ENCODE results near the gene ATOH7. TPM values are rescaled to one million over a fixed set of nuclear protein-coding genes. Genes with fewer than 3 reads are reported as not detected.

The ATOH7 gene
- total RNA-seq, 2 experiments from 2014 or later = not detected

DNA sequence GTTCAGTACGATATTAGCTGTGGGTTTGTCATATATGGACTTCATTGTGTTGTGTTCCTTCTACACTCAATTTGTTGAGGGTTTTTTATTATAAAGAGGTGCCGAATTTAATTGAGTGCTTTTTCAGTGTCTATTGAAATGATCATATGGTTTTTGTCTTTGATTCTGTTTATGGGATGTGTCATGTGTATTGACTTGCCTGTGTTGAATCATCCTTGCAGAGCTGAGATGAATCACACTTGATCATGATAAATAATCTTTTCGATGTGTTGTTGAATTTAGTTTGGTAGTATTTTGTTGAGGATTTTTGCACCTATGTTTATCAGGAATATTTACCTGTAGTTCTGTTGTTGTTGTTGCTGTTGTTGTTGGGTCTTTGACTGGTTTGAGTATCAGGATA is 39.8 kb downstream of the ATOH7 start:
- CTCF ChIA-PET = no interaction called here
- POLR2A ChIA-PET = no interaction called here

DNA sequence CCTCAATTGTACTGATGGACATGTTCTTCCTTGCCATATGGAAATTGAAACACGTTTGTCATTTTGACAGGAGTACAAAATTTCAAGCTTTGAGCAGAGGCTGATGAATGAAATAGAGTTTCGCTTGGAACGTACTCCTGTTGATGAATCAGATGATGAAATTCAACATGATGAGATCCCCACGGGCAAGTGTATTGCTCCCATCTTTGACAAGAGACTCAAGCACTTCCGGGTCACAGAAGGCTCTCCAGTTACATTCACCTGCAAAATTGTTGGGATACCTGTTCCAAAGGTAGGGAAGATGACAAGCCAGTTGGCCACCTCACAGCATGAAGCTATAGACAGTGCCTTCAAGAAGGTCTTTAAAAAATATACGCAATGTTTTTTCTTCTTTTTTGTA is 43.1 kb downstream of the ATOH7 start:
- ChIA-PET POLR2A (no interaction called here), CTCF (no interaction called here)

DNA sequence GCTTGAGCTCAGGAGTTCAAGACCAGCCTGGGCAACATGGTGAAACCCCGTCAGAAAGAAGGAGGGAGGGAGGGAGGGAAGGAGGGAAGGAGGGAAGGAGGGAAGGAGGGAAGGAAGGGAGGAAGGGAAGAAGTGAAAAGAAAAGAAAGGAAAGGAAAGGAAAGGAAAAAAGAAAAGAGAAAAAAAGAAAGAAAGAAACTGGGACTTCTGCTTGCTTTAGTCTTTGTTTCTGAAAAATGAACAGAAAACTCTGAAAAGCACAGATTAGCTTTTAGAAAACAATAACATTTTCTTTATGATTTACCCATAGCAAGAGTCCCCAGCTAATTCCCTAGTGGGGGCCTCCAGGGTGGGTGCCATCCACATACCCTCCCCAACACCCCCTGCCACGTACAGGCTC is 46.8 kb downstream of the ATOH7 start:
- ChIA-PET CTCF (no interaction called here), POLR2A (no interaction called here)

DNA sequence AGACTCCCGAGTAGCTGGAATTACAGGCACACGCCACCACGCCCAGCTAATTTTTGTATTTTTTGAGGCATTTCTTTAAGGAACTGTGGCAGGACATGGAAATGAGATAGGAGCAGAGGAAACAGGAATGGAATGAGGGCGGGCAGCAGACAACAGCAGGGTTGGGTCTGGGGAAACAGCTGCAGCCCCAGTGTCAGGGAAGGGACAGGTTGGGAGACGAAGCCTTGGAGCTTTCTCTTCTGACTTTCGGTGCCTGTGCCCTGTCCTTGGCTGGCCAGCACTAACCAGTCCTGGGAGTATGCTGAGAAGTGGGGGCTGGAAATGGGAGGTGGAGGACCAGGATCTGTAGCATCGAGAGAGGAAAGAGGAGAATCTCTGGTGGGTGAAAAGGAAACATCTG is 47.4 kb downstream of the ATOH7 start:
- POLR2A ChIA-PET = no interaction called here
- CTCF ChIA-PET = interaction anchor here (0.7 kb wide), 1 partner anchor 39 kb away, joined by 3 read pairs; no protein-coding TSS in a partner anchor

Other genes starting within 250 kb of the ATOH7 start
- gene HERC4, start 156.8 kb downstream of the ATOH7 start, total RNA-seq = 10 to 100 TPM; 39.5 to 41.1 TPM
- gene MYPN, start 122.6 kb downstream of the ATOH7 start, total RNA-seq = not detected
- 100 to 1,000 TPM; 170 to 171 TPM for gene HNRNPH3, start 100.0 kb upstream of the ATOH7 start, total RNA-seq
- gene PBLD, start 100.8 kb upstream of the ATOH7 start, total RNA-seq = under 1 TPM; 0.78 to 0.84 TPM
- gene RUFY2, start 175.2 kb upstream of the ATOH7 start, total RNA-seq = 1 to 10 TPM; 6.6 to 7.3 TPM
- gene DNA2, start 239.9 kb upstream of the ATOH7 start, total RNA-seq = 10 to 100 TPM; 45.7 to 49.7 TPM

All from activated CD8-positive, alpha-beta memory T cell treated with anti-CD3 and anti-CD28 coated beads for 36 hours (primary cell).